Osteocyte (in vitro differentiated cells): Measurements from ENCODE around the gene CEBPE. TPM values are rescaled to one million over a fixed set of nuclear protein-coding genes. Genes with fewer than 3 reads are reported as not detected.

Experiments used
- DNase-seq: peaks from one replicate; pipeline ENCODE4 v3.0.0; 2021; ENCODE audit warnings: mixed read lengths; ENCODE audit not compliant: unreplicated experiment; ENCODE audit errors: extremely low spot score
- H3K27ac Mint-ChIP-seq: one replicate; pipeline ENCODE4 v1.8.0; 2021; ENCODE audit warnings: mild to moderate bottlenecking, mixed read lengths; ENCODE audit not compliant: unreplicated experiment
- H3K27me3 Mint-ChIP-seq: one replicate; pipeline ENCODE4 v1.8.0; 2021; ENCODE audit warnings: mixed read lengths; ENCODE audit not compliant: unreplicated experiment
- H3K36me3 Mint-ChIP-seq: one replicate; pipeline ENCODE4 v1.8.0; 2021; ENCODE audit warnings: mixed read lengths; ENCODE audit not compliant: unreplicated experiment
- H3K4me1 Mint-ChIP-seq: one replicate; pipeline ENCODE4 v1.8.0; 2021; ENCODE audit warnings: mixed read lengths; ENCODE audit not compliant: unreplicated experiment
- H3K4me3 Mint-ChIP-seq: one replicate; pipeline ENCODE4 v1.8.0; 2021; ENCODE audit warnings: mild to moderate bottlenecking, moderate library complexity, mixed read lengths; ENCODE audit not compliant: unreplicated experiment
- H3K9me3 Mint-ChIP-seq: one replicate; pipeline ENCODE4 v1.8.0; 2021; ENCODE audit warnings: mixed read lengths; ENCODE audit not compliant: unreplicated experiment
- total RNA-seq: library from RNA; stranded (reverse); gene quantifications from 2 replicates; pipeline ENCODE4 v1.2.1, GENCODE V29; 2021
- TF ChIP-seq, protein P1 (sequence below): fragments of 200-600 bp; sonication (generic); IDR thresholded peaks from 2 replicates; pipeline ENCODE4 v1.5.0; 2021; ENCODE audit warnings: antibody characterized with exemption, mild to moderate bottlenecking, moderate library complexity

The CEBPE gene
- total RNA-seq, 1 donor from 2014 or later: not detected

DNA sequence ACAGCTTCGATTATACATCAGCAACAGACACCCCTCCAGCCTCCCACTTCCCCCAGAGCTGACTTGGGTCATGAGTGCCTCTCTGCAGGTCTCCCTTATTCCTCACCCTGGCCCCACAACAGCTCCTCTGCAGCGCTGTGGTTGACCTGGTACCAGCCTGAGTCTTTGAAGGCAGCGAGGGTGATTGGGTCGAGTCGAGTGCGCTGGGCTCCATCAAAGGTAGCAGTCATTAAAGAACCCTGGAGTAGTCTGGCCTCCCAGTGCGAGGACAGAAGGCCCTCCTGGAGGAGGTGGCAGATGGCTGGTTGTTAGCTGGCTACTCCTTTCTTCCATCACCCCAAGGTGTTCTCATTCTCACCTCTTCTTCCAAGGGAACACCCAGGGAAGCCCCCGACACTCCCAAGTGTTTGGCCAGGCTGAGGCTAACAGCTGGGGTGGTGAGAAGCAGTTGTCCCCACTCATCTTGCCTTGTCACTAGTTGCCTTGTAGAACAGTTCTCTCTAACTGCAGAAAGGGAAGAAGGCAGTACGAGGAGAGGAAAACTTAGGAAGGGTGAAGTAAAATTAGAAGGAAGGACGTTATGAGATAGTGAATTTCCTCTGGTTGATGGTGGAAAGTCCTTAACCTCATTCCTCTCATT is 16.9 kb downstream of the CEBPE start:
- DNase-seq: no peak
- H3K4me3 Mint-ChIP-seq: no peak overlapping the region
- peaks cover 25% of the 10 kb centered on the region for H3K36me3 Mint-ChIP-seq
- H3K27me3 Mint-ChIP-seq: no peaks in the 10 kb centered on the region
- peaks cover 27% of the 10 kb centered on the region for H3K4me1 Mint-ChIP-seq
- H3K27ac Mint-ChIP-seq: no peak overlapping the region
- H3K9me3 Mint-ChIP-seq: no peaks in the 10 kb centered on the region
- TF ChIP-seq, protein P1, sequence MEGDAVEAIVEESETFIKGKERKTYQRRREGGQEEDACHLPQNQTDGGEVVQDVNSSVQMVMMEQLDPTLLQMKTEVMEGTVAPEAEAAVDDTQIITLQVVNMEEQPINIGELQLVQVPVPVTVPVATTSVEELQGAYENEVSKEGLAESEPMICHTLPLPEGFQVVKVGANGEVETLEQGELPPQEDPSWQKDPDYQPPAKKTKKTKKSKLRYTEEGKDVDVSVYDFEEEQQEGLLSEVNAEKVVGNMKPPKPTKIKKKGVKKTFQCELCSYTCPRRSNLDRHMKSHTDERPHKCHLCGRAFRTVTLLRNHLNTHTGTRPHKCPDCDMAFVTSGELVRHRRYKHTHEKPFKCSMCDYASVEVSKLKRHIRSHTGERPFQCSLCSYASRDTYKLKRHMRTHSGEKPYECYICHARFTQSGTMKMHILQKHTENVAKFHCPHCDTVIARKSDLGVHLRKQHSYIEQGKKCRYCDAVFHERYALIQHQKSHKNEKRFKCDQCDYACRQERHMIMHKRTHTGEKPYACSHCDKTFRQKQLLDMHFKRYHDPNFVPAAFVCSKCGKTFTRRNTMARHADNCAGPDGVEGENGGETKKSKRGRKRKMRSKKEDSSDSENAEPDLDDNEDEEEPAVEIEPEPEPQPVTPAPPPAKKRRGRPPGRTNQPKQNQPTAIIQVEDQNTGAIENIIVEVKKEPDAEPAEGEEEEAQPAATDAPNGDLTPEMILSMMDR: no peak

DNA sequence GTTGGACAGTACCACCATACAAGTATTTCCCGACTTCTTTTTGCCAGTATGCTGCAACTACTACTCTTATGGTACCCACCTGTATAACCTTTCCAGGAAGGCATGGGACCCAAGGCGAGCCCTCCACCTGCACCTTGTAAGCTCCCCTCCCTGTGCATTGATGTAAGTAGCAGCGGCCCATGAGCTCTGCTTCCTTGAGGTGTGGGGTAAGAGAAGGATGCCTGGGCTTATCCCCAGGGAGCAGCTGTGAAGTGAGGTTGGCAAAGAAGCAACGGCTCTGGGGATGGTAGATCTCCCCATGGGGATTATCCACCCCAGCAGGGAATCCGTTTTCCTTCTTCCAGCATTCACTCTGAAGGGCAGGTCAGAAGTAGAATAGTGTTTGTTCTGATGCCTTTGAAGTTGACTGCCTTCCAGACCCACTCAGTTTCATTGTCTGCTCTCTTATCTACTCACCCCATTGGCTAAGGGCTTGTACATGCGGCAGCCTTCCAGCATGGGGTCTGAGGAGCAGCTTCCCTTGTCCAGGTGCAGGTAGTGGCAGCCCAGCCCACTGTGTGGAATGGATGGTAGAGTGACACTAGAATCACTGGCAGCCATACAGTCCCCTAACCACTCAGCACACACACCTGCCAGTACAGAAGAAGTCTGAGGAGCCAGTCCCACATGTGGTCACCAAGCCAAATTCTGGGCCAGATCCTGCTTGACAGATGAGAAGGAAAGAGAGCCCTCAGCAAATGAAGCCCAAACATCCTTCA is 17.7 kb downstream of the CEBPE start:
- no peak overlapping the region for H3K4me3 Mint-ChIP-seq
- H3K9me3 Mint-ChIP-seq: no peaks in the 10 kb centered on the region
- H3K27me3 Mint-ChIP-seq: no peaks in the 10 kb centered on the region
- TF ChIP-seq, protein P1: no peak
- peaks cover 26% of the 10 kb centered on the region for H3K36me3 Mint-ChIP-seq
- peaks cover 32% of the 10 kb centered on the region for H3K4me1 Mint-ChIP-seq
- no peak overlapping the region for H3K27ac Mint-ChIP-seq
- DNase-seq: no peak

DNA sequence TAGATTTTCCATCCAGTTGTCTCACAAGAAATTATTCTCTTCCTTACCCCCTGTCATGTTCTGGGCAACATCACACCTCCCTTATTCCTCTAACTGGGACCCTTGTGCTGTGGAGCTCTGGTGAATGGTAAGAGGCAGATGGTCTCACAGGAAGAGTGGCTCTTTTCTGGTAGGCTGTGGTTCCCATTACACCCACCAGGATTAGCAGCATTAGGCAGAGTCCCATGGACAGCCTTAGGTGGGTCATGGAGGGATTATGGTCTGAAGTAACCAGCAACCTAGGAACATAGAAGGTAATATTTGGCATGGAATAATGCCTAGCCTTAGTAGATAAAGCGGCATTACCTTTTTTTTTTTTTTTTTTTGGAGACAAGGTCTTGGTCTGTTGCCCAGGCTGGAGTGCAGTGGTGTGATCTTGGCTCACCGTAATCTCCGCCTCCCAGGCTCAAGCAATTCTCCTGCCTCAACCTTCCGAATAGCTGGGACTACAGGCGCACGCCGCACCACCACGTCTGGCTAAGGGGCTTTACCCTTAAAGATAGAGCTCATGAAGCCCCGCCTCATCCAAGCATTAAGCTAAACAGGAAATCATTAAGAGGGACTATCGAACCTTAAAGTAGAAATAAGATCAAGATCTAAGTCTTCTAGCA is 19.7 kb downstream of the CEBPE start:
- no peak for DNase-seq
- H3K27me3 Mint-ChIP-seq: no peaks in the 10 kb centered on the region
- H3K9me3 Mint-ChIP-seq: no peaks in the 10 kb centered on the region
- peaks cover 18% of the 10 kb centered on the region for H3K4me1 Mint-ChIP-seq
- TF ChIP-seq, protein P1: no peak
- H3K36me3 Mint-ChIP-seq: peaks cover 26% of the 10 kb centered on the region
- H3K4me3 Mint-ChIP-seq: no peak overlapping the region
- H3K27ac Mint-ChIP-seq: no peak overlapping the region

DNA sequence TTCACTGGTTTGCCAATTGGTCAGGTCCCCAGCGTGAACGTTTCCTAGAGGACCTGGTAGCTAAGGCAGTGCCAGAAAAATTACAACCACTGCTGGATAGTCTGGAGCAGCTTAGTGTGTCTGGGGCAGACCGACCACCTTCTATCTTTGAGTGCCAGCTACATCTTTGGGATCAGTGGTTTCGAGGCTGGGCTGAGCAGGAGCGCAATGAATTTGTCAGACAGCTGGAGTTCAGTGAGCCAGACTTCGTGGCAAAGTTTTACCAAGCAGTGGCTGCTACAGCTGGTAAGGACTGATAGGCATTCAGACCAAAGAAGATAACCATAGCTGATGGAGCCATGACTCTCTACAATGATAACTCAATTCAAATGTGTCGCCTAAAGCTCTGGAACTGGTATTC is 21.3 kb downstream of the CEBPE start:
- Mint-ChIP-seq H3K4me3 (no peak overlapping the region), H3K36me3 (peaks cover 30% of the 10 kb centered on the region), H3K4me1 (peaks cover 18% of the 10 kb centered on the region), H3K27me3 (no peaks in the 10 kb centered on the region), H3K9me3 (no peaks in the 10 kb centered on the region), H3K27ac (no peak overlapping the region)
- no peak for DNase-seq
- TF ChIP-seq, protein P1: no peak
